KOPT-K1 (cell line): Measurements from ENCODE around the gene UBLCP1.
"Not testable (repeated sequence)": the region's sequence is repeated elsewhere in the genome, so short reads cannot be mapped to it uniquely, and the experiment has no call there.

ENCODE experiments used
- H3K27ac ChIP-seq: fragments of 200-600 bp; sonication (generic); 2 replicates; pipeline ENCODE4 v1.5.1; 2016; ENCODE audit warnings: antibody characterized with exemption, mild to moderate bottlenecking, low read depth, low read length; ENCODE audit not compliant: poor library complexity, severe bottlenecking
- H3K36me3 ChIP-seq: fragments of 200-600 bp; sonication (generic); 2 replicates; pipeline ENCODE4 v1.5.1; 2017; ENCODE audit warnings: antibody characterized with exemption, mild to moderate bottlenecking, low read length, moderate library complexity; ENCODE audit not compliant: insufficient read depth
- H3K9me3 ChIP-seq: fragments of 200-600 bp; sonication (generic); 2 replicates; pipeline ENCODE4 v1.5.1; 2017; ENCODE audit warnings: antibody characterized with exemption, low read length, mild to moderate bottlenecking; ENCODE audit not compliant: insufficient read depth, poor library complexity, severe bottlenecking

The UBLCP1 gene

GRCh38 chr5:159273923-159274322, 10.8 kb downstream of the UBLCP1 start:
- Histone ChIP-seq H3K9me3 (no peaks in the 10 kb centered on the region), H3K27ac (no peak overlapping the region), H3K36me3 (peaks cover 80% of the 10 kb centered on the region)

- Histone ChIP-seq H3K27ac (no peak overlapping the region), H3K9me3 (no peaks in the 10 kb centered on the region), H3K36me3 (peaks cover 80% of the 10 kb centered on the region)
Measured at GRCh38 chr5:159274676-159275075, 11.6 kb downstream of the UBLCP1 start.

DNA sequence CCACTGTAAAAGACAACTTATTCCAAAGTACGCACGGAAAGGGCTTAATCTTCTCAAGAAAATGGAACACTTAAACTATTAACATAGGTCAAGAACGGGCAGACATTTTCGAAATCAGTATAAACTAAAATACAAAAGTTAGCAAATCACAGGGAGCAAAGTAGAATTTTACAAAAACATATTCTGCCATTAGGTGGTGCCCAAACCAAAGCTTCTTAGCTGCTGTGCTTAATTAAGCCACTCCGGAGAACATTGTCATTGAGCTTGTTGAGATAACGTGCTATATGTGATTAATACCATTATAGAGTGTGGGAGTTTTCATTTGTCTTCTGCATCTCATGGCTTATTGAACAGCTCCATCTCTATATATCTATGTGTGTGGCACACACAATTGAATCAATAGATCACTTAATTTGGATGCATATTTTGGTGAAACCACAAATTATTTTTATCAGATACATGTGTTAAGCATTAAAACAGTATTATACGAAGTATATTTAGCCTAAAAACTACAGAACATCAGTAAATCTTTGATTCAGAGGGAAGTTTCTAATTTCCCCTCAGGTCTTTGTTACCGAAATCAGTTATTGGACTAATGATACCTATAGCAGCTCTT, 23.4 kb downstream of the UBLCP1 start:
- no peaks in the 10 kb centered on the region for H3K9me3 ChIP-seq
- peaks cover 32% of the 10 kb centered on the region for H3K36me3 ChIP-seq
- H3K27ac ChIP-seq, result no peak overlapping the region

DNA sequence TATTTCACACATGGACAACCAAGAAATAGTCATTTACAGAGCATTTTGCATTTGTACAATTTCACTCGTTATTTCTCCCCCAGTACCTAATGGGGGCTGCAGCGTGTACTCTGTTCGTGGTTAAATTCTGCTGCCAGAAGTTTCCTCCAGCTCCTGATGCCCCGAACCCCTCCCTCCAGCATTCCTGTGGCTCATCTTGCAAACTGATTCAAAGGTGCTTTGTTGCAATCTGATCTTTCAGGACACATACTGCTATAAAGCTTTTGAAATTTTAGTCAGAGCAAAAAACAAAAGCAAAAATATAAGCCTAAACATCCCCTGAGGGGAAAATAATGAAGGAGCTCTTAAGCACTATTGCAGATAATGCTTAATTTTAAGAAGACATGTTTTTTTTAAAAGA, 27.7 kb downstream of the UBLCP1 start:
- no peaks in the 10 kb centered on the region; the same call in 1 of the 2 replicates for H3K36me3 ChIP-seq
- no peak overlapping the region for H3K27ac ChIP-seq
- peaks cover 4% of the 10 kb centered on the region for H3K9me3 ChIP-seq

DNA sequence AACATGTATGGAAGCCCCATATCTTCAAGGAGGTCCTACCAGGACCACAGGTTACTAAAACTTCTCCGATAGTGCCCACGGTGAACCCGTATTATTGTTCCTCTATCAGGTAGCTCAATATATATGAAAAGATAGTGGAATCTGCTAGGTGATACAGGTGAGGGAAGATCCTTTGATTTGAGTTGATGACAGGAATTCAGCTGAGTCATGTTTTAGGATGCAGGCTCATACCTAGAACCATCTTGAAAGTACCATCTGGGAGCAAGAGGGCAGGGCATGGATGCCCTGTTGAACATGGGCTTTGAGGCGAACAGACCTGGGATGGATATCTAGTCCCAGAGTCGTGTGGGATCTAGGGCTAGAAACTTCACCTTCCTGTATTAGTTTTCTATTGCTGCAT, 31.8 kb downstream of the UBLCP1 start:
- no peak overlapping the region for H3K27ac ChIP-seq
- H3K9me3 ChIP-seq, result peaks cover 25% of the 10 kb centered on the region
- no peaks in the 10 kb centered on the region for H3K36me3 ChIP-seq

- H3K9me3 ChIP-seq, result peaks cover 36% of the 10 kb centered on the region
- not testable (repeated sequence) for H3K27ac ChIP-seq, H3K36me3 ChIP-seq
Measured at GRCh38 chr5:159297300-159297699, 34.2 kb downstream of the UBLCP1 start.

GRCh38 chr5:159301466-159301865, 38.4 kb downstream of the UBLCP1 start:
- H3K9me3 ChIP-seq, result peaks cover 42% of the 10 kb centered on the region
- H3K36me3 ChIP-seq, result no peaks in the 10 kb centered on the region
- no peak overlapping the region for H3K27ac ChIP-seq

DNA sequence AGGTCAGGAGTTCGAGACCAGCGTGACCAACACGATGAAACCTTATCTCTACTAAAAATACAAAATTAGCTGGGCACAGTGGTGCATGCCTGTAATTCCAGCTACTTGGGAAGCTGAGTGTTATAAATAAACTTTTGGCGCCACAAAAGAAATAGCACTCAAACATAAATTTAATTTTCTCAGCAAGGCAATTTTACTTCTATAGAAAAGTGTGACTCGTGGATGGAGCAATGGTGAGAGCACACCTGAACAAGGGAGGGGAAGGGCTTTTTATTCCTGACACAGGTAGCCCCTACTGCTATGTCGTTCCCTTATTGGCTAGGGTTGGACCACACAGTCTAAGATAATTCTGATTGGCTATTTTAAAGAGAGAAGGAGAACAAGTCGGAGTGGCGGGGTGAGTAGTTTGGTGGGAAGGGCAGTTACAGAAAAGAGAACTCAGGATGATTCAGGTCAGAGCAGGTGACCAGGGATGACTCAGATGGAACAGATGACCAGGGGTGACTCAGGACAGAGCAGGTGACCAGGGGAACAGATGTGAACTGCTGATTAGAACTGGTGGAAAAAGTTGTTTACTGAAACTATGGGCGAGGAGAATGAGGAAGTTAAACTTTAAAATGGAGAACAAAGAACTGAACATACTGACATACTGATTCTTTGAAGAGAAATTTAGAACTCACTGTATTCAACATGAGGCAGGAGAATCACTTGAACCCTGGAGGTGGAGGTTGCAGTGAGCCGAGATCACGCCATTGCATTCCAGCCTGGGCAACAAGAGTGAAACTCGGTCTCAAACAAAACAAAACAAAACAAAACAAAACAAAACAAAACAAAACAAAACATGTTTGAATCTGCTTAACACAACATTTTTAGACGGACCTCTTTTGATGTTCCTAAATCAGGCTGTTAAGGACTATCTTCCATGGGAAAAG, 39.1 kb downstream of the UBLCP1 start:
- not testable (repeated sequence) for H3K27ac ChIP-seq
- peaks cover 35% of the 10 kb centered on the region for H3K9me3 ChIP-seq

GRCh38 chr5:159303286-159303685, 40.2 kb downstream of the UBLCP1 start:
- H3K36me3 ChIP-seq, result no peaks in the 10 kb centered on the region
- H3K27ac ChIP-seq, result no peak overlapping the region
- peaks cover 25% of the 10 kb centered on the region for H3K9me3 ChIP-seq

More for the DNA sequence above, 39.1 kb downstream of the UBLCP1 start:
- not testable (repeated sequence) for H3K36me3 ChIP-seq

GRCh38 chr5:159304961-159305595, 42.0 kb downstream of the UBLCP1 start:
- Histone ChIP-seq H3K27ac (no peak overlapping the region), H3K9me3 (peaks cover 23% of the 10 kb centered on the region), H3K36me3 (no peaks in the 10 kb centered on the region)

DNA sequence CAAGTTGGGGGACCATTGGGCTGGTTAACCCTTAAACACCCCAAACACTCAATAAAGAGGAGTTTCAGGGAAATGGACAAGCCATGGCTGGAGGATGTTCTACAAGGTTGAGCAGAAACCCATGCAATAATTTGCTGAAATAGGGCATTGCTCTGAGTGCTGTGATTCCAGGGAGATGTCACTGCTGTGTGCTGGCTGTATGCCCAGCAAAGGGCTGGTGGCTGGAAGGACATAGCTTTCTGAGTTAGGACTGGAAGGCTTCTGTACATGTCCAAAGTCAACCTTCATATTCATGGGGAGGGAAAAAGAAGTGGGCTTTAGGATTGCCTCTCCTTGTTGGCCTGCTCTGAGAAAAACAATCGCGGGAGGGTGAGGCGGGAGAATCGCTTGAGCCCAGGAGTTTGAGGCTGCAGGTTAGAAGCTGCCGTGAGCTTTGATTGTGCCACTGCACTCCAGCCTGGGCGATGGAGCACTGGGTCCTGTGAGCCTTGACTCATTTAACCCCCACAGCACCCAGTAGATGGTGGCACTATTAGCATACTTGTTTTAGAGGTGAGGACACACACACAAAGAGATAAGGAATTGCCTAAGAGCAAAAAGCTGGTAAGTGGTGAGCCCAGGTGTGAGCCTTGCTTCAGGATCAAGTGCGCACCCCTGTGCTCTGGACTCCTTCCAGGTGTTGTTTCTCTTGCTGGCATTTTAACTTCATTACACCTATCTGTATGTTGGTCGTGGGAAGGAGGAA, 46.8 kb downstream of the UBLCP1 start:
- Histone ChIP-seq H3K27ac (no peak overlapping the region), H3K9me3 (no peaks in the 10 kb centered on the region)

DNA sequence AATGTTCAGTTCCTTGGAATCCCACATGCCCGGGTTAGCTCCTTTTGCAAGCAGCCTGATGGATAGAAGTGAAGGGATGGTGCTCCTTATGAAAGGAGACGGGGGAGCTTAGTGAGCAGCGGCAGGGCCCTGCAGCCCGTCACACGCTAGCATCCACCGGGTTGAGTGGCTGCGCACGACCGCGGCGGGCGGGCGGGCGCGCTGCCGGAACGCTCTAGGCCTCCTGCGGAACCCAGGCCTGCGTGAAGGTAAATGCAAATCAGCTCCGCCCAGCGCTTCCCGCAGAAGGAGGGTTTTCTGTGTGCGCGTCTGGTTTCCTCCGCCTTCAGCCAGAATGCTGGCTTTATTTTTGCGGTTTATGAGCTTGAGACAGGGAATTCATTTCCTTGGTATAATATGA, 47.4 kb downstream of the UBLCP1 start:
- no peak overlapping the region for H3K27ac ChIP-seq
- H3K9me3 ChIP-seq, result no peaks in the 10 kb centered on the region
- H3K36me3 ChIP-seq, result no peaks in the 10 kb centered on the region

More for the DNA sequence above, 46.8 kb downstream of the UBLCP1 start:
- no peaks in the 10 kb centered on the region for H3K36me3 ChIP-seq

GRCh38 chr5:159311063-159311462, 48.0 kb downstream of the UBLCP1 start:
- no peaks in the 10 kb centered on the region for H3K9me3 ChIP-seq
- no peak overlapping the region for H3K27ac ChIP-seq
- H3K36me3 ChIP-seq, result no peaks in the 10 kb centered on the region

DNA sequence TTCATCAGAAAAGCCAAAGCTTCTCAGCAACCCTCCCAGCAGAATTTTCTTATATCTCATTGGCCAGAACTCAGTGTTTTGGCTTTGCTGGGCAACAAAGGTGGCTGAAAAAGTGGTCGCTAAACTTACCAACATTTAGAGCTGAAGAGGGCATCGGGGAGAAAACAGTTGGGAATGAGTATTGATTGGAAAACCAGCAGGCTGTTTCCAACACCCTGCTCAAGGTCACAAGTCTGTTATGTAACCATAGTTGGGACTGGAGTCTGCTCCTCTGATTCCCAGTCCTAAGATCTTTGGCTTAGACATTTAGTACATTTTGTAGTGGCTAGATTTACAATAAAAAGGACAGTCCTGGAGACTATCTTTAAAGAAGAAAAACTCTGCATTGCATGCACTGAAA, 50.1 kb downstream of the UBLCP1 start:
- Histone ChIP-seq H3K27ac (no peak overlapping the region), H3K36me3 (no peaks in the 10 kb centered on the region)

More for the DNA sequence above, 50.1 kb downstream of the UBLCP1 start:
- no peaks in the 10 kb centered on the region for H3K9me3 ChIP-seq
